ELF-1 (cell line): ENCODE results near the gene CALML6.

Experiments
- DNase-seq: peaks from one replicate; pipeline ENCODE4 v3.0.0-alpha.2; 2016; ENCODE audit warnings: low read depth, low spot score

The CALML6 gene

GRCh38 chr1:1964811-1965210, 49.8 kb downstream of the CALML6 start:
- no peak for DNase-seq

GRCh38 chr1:1965546-1965945, 50.5 kb downstream of the CALML6 start:
- DNase-seq: no peak

- DNase-seq: no peak
These were observed 51.1 kb downstream of the CALML6 start for GRCh38 chr1:1966071-1966740.
